Endodermal cell (in vitro differentiated cells): Measurements from ENCODE around the gene CTBP1. TPM values are rescaled to one million over a fixed set of nuclear protein-coding genes. Genes with fewer than 3 reads are reported as not detected.

ENCODE experiments used
- DNase-seq: peaks from one replicate; pipeline ENCODE4 v3.0.0-alpha.2; 2017
- H3K27ac ChIP-seq: 2 replicates; pipeline ENCODE4 v1.5.1; 2013; ENCODE audit warnings: mild to moderate bottlenecking, low read depth, low read length, moderate library complexity
- H3K27me3 ChIP-seq: 2 replicates; pipeline ENCODE4 v1.6.1; 2013; ENCODE audit warnings: mild to moderate bottlenecking, low read length, moderate library complexity; ENCODE audit not compliant: insufficient read depth, control insufficient read depth, poor library complexity, severe bottlenecking
- H3K36me3 ChIP-seq: 2 replicates; pipeline ENCODE4 v1.7.0; 2013; ENCODE audit warnings: mild to moderate bottlenecking, low read length, moderate library complexity; ENCODE audit not compliant: control insufficient read depth, insufficient read depth
- H3K4me1 ChIP-seq: one replicate; pipeline ENCODE4 v1.7.0; 2013; ENCODE audit warnings: low read length; ENCODE audit not compliant: control insufficient read depth, insufficient read depth
- H3K4me3 ChIP-seq: 2 replicates; pipeline ENCODE4 v1.5.1; 2013; ENCODE audit warnings: mild to moderate bottlenecking, low read length, moderate library complexity
- H3K9ac ChIP-seq: 2 replicates; pipeline ENCODE4 v1.6.1; 2013; ENCODE audit warnings: mild to moderate bottlenecking, low read length, moderate library complexity; ENCODE audit not compliant: poor library complexity, severe bottlenecking; ENCODE audit errors: extremely low read depth
- H3K9me3 ChIP-seq: 2 replicates; pipeline ENCODE4 v1.6.1; 2013; ENCODE audit warnings: mild to moderate bottlenecking, low read length, moderate library complexity; ENCODE audit not compliant: control insufficient read depth
- H3K27ac Mint-ChIP-seq: 2 replicates; pipeline ENCODE4 v1.8.0; 2020; ENCODE audit warnings: mixed read lengths
- H3K27me3 Mint-ChIP-seq: 2 replicates; pipeline ENCODE4 v1.8.0; 2021; ENCODE audit warnings: mild to moderate bottlenecking, mixed read lengths; ENCODE audit not compliant: insufficient read depth
- H3K36me3 Mint-ChIP-seq: 2 replicates; pipeline ENCODE4 v1.8.0; 2020; ENCODE audit warnings: low read depth, mixed read lengths
- H3K4me1 Mint-ChIP-seq: 2 replicates; pipeline ENCODE4 v1.8.0; 2020; ENCODE audit warnings: mixed read lengths
- H3K4me3 Mint-ChIP-seq: 2 replicates; pipeline ENCODE4 v1.8.0; 2020; ENCODE audit warnings: mild to moderate bottlenecking, moderate library complexity, mixed read lengths
- H3K9me3 Mint-ChIP-seq: 2 replicates; pipeline ENCODE4 v1.8.0; 2020; ENCODE audit warnings: mild to moderate bottlenecking, mixed read lengths
- CTCF ChIP-seq: fragments of 200-600 bp; sonication (generic); conservative IDR thresholded peaks from 2 replicates; pipeline ENCODE4 v1.5.0; 2021; ENCODE audit warnings: antibody characterized with exemption, mild to moderate bottlenecking
- WGBS, 2 experiments: methylation state at CpG; one replicate each; pipeline versions ENCODE4 v1.1.5 to v1.1.7; 2013; ENCODE audit warnings: missing lambda C conversion rate in 2 of 2, mixed read lengths in 1 of 2; ENCODE audit not compliant: insufficient coverage in 1 of 2, insufficient read length in 1 of 2; 5-methylcytosine and 5-hydroxymethylcytosine counted together
- total RNA-seq, 2 donors: library from RNA; stranded (reverse); fragmentation: NEBNext Ultra II Directional in 1 of 2; extraction: Animal tissue kit (Norgen Biotek cat#: 25700) in 1 of 2; gene quantifications; 2 replicates in 1 of 2; 3 replicates in 1 of 2; pipeline ENCODE4 v1.2.1, GENCODE V29; 2021

Gene CTBP1
- total RNA-seq, 2 donors from 2014 or later, result 181 to 189 TPM

- Histone ChIP-seq H3K36me3 (peaks cover 43% of the 10 kb centered on the region), H3K9me3 (no peaks in the 10 kb centered on the region), H3K4me1 (no peaks in the 10 kb centered on the region), H3K9ac (no peak overlapping the region), H3K27me3 (no peaks in the 10 kb centered on the region), H3K27ac (no peak overlapping the region), H3K4me3 (no peak overlapping the region)
- no peak for DNase-seq
- 95 to 97% methylated on average over 38 to 67 of the region's 67 CpGs for WGBS, 2 experiments
- Mint-ChIP-seq H3K27me3 (no peaks in the 10 kb centered on the region), H3K9me3 (no peaks in the 10 kb centered on the region), H3K27ac (no peak overlapping the region), H3K4me3 (no peak overlapping the region), H3K36me3 (peaks cover 49% of the 10 kb centered on the region), H3K4me1 (no peaks in the 10 kb centered on the region)
- TF ChIP-seq CTCF, result no peak
Measured at GRCh38 chr4:1225272-1226143, 23.4 kb downstream of the CTBP1 start.

DNA sequence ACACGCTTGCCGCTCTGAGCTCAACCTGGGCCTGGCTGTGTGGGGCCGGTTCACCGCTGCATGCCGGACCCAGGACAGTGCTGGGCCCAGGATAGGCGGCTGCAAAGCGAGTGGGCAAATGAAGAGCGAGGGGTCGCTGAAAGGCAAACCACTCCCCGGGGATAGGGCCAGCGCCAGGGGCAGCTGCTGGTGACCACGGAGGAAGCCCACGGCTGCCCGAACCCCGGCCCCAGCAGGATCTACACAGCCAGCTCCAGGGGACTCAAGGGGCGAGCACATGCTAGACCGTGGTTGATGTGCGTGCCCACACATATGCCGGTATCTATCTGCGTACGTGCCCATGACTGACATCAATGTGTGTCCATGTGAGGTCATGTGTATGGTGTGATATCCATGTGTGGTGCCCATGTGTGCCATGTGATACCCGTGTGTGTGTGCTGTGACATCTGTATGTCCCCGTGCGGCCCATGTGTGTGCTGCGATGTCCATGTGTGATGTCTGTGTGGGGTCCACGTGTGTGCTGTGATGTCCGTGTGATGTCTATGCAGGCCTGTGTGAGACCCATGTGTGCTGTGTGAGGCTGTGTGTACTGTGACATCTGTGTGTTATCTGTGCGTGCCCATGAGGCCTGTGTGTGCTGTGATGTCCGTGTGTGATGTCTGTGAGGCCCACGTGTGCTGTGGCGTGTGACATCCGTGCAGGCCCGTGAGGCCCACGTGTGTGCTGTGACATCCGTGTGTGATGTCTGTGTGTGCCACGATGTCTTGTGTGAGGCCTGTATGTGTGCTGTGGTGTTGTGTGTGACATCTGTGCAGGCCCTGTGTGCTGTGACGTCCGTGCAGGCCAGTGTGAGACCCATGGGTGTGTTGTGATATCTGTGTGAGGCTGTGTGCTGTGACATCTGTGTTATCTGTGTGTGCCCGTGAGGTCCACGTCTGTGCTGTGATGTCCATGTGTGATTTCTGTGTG is 24.8 kb downstream of the CTBP1 start:
- no peak for TF ChIP-seq CTCF
- peaks cover 41% of the 10 kb centered on the region for H3K36me3 ChIP-seq
- no peaks in the 10 kb centered on the region for H3K4me1 ChIP-seq
- no peaks in the 10 kb centered on the region for H3K9me3 ChIP-seq
- Mint-ChIP-seq H3K9me3 (no peaks in the 10 kb centered on the region), H3K4me3 (no peak overlapping the region), H3K27ac (peak overlapping the region; percentile 7), H3K4me1 (no peaks in the 10 kb centered on the region), H3K27me3 (no peaks in the 10 kb centered on the region), H3K36me3 (peaks cover 51% of the 10 kb centered on the region)
- H3K9ac ChIP-seq, result no peak overlapping the region
- no peak for DNase-seq
- WGBS, 2 experiments, result 95 to 96% methylated on average over 34 to 40 of the region's 40 CpGs
- H3K4me3 ChIP-seq, result no peak overlapping the region
- no peak overlapping the region for H3K27ac ChIP-seq
- H3K27me3 ChIP-seq, result no peaks in the 10 kb centered on the region

- Histone ChIP-seq H3K27me3 (no peaks in the 10 kb centered on the region), H3K9ac (no peak overlapping the region), H3K36me3 (peaks cover 47% of the 10 kb centered on the region), H3K4me1 (no peaks in the 10 kb centered on the region), H3K27ac (no peak overlapping the region), H3K4me3 (no peak overlapping the region), H3K9me3 (no peaks in the 10 kb centered on the region)
- Mint-ChIP-seq H3K36me3 (peaks cover 59% of the 10 kb centered on the region), H3K4me3 (no peak overlapping the region), H3K4me1 (no peaks in the 10 kb centered on the region), H3K27me3 (no peaks in the 10 kb centered on the region), H3K9me3 (no peaks in the 10 kb centered on the region), H3K27ac (no peak overlapping the region)
- no peak for DNase-seq
- WGBS, 2 experiments, result 91 to 94% methylated on average over 16 to 29 of the region's 29 CpGs
- no peak for TF ChIP-seq CTCF
Measured at GRCh38 chr4:1222938-1223690, 25.8 kb downstream of the CTBP1 start.
